ENCODE measurements around the gene SYT9. TPM values are rescaled to one million over a fixed set of nuclear protein-coding genes. Genes with fewer than 3 reads are reported as not detected.
"Not testable (repeated sequence)": the region's sequence is repeated elsewhere in the genome, so short reads cannot be mapped to it uniquely, and the experiment has no call there.

SYT9 gene
- polyA plus RNA-seq, 2 of the 4 experiments (the other 2 are of a cell fraction) = 0.10 TPM; not detected in 1

- 9% methylated on average over 2 of the region's 2 CpGs for WGBS (ENCODE audit: missing lambda C conversion rate)
- Histone ChIP-seq H3K27ac (no peak overlapping the region), H3K4me3 (no peak overlapping the region), H3K4me2 (no peak overlapping the region), H3K9me3 (no peaks in the 10 kb centered on the region), H3K4me1 (no peaks in the 10 kb centered on the region)
- TF ChIP-seq EHMT2 (IDR thresholded peaks at IDR 0.05; ENCODE audit: low read depth) (no peak), HDAC2 (IDR thresholded peaks at IDR 0.05) (no peak), MAFK (IDR thresholded peaks at IDR 0.05; ENCODE audit: partially characterized antibody) (no peak), FOSL2 (IDR thresholded peaks at IDR 0.05) (no peak), FOSL2 (CRISPR knock-in tag; IDR thresholded peaks at IDR 0.05) (no peak), ZFP36 (IDR thresholded peaks at IDR 0.05; ENCODE audit: borderline replicate concordance, partially characterized antibody) (no peak), FOXS1 (CRISPR knock-in tag; IDR thresholded peaks at IDR 0.05) (no peak)
- TF ChIP-seq, protein P1, sequence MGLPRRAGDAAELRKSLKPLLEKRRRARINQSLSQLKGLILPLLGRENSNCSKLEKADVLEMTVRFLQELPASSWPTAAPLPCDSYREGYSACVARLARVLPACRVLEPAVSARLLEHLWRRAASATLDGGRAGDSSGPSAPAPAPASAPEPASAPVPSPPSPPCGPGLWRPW (IDR thresholded peaks at IDR 0.05) = no peak
- TF ChIP-seq, protein P2, sequence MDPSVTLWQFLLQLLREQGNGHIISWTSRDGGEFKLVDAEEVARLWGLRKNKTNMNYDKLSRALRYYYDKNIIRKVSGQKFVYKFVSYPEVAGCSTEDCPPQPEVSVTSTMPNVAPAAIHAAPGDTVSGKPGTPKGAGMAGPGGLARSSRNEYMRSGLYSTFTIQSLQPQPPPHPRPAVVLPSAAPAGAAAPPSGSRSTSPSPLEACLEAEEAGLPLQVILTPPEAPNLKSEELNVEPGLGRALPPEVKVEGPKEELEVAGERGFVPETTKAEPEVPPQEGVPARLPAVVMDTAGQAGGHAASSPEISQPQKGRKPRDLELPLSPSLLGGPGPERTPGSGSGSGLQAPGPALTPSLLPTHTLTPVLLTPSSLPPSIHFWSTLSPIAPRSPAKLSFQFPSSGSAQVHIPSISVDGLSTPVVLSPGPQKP (IDR thresholded peaks at IDR 0.05; ENCODE audit: low read depth, low read length) = no peak
- DNase-seq (ENCODE audit: low read depth in 1 of 2, low spot score in 1 of 2) (no peak), ATAC-seq (no peak), FAIRE-seq (no peak)
- ChIA-PET CTCF (interaction anchor here (1.0 kb wide), 1 partner anchor 109 kb away, joined by 4 read pairs; no protein-coding TSS in a partner anchor), POLR2A (no interaction called here)
Observed at GRCh38 chr11:7332962-7333361, 81.3 kb downstream of the SYT9 start.

DNA sequence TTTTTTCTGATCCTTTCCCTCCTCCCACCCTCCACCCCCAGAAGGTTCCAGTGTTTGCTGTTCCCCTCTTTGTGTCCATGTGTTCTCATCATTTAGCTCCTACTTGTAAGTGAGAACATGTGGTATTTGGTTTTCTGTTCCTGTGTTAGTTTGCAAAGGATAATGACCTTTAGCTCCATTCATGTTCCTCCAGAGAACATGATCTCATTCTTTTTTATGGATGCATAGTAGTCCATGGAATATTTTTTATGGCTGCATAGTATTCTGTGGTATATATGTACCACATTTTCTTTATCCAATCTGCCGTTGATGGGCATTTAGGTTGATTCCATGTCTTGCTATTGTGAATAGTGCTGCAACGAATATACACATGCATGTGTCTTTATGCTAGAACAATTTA lies 83.7 kb downstream of the SYT9 start:
- DNase-seq (ENCODE audit: low read depth in 1 of 2, low spot score in 1 of 2); POLR2A ChIA-PET; ATAC-seq; H3K27ac ChIP-seq; H3K4me3 ChIP-seq; H3K4me1 ChIP-seq; H3K4me2 ChIP-seq; H3K9me3 ChIP-seq; FAIRE-seq: not testable (repeated sequence)
- 0% methylated on average over 2 of the region's 2 CpGs for WGBS (ENCODE audit: missing lambda C conversion rate)
- CTCF ChIA-PET = interaction anchor here (1.4 kb wide), 1 partner anchor 18 kb away, joined by 3 read pairs; no protein-coding TSS in a partner anchor

DNA sequence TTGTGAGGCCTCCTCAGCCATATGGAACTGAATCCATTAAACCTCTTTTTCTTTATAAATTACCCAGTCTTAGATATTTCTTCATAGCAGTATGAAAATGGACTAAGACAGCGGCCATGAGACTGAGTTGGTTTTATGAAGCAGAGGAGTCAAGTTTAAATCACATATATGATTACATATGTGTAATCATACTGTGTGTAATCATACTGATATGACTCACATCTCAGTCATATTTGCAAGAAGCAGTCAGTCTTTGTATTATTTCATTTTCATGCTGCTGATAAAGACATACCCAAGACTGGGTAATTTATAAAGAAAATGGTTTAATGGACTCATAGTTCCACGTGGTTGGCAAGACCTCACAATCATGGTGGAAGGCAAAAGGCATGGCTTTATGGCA lies 89.8 kb downstream of the SYT9 start:
- no peak overlapping the region for H3K4me2 ChIP-seq
- no peaks in the 10 kb centered on the region for H3K9me3 ChIP-seq
- no peak overlapping the region for H3K4me3 ChIP-seq
- no peak for ATAC-seq
- H3K4me1 ChIP-seq = no peaks in the 10 kb centered on the region
- POLR2A ChIA-PET = no interaction called here
- TF ChIP-seq SREBF2 (IDR thresholded peaks at IDR 0.05) (no peak), SMC3 (IDR thresholded peaks at IDR 0.05) (no peak), GATA3 (IDR thresholded peaks at IDR 0.05; ENCODE audit: borderline replicate concordance) (no peak), REST (IDR thresholded peaks at IDR 0.05) (no peak), ZFP36 (IDR thresholded peaks at IDR 0.05; ENCODE audit: borderline replicate concordance, partially characterized antibody) (no peak), CBX2 (IDR thresholded peaks at IDR 0.05; ENCODE audit: borderline replicate concordance, low read depth) (no peak), FOSL2 (IDR thresholded peaks at IDR 0.05) (no peak), FOSL2 (CRISPR knock-in tag; IDR thresholded peaks at IDR 0.05) (no peak), NFE2L2 (conservative IDR thresholded peaks at IDR 0.05; ENCODE audit: low read length) (no peak), HDAC2 (IDR thresholded peaks at IDR 0.05) (no peak), HOXA7 (CRISPR knock-in tag; IDR thresholded peaks at IDR 0.05) (no peak), POLR2AphosphoS2 (conservative IDR thresholded peaks at IDR 0.05; ENCODE audit: low read length) (no peak), BHLHE40 (IDR thresholded peaks at IDR 0.05; ENCODE audit: low read depth, low read length) (no peak), CHD2 (IDR thresholded peaks at IDR 0.05; ENCODE audit: low read length, partially characterized antibody) (no peak), ATOH8 (CRISPR knock-in tag; IDR thresholded peaks at IDR 0.05; ENCODE audit: low read depth) (no peak), CBX8 (IDR thresholded peaks at IDR 0.05) (no peak), NPAS2 (CRISPR knock-in tag; IDR thresholded peaks at IDR 0.05; ENCODE audit: borderline replicate concordance) (no peak)
- TF ChIP-seq, protein P3, sequence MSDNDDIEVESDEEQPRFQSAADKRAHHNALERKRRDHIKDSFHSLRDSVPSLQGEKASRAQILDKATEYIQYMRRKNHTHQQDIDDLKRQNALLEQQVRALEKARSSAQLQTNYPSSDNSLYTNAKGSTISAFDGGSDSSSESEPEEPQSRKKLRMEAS (IDR thresholded peaks at IDR 0.05) = no peak
- TF ChIP-seq, protein P2 (IDR thresholded peaks at IDR 0.05; ENCODE audit: low read depth, low read length) = no peak
- no peak overlapping the region for H3K27ac ChIP-seq
- CTCF ChIA-PET = no interaction called here
- DNase-seq (ENCODE audit: low read depth in 1 of 2, low spot score in 1 of 2) = no peak
- no peak for FAIRE-seq
- WGBS (ENCODE audit: missing lambda C conversion rate) = 0% methylated on average over 2 of the region's 2 CpGs

Data from A549 (cell line).